D721Med (cell line): ENCODE data around the gene TMEM238L.

Experiments
- DNase-seq: peaks from one replicate; pipeline ENCODE4 v3.0.0; 2011; ENCODE audit warnings: low spot score; ENCODE audit not compliant: insufficient read length
- FAIRE-seq: peaks from 2 replicates; lab custom pipeline; 2011; peaks lifted over from hg19 to GRCh38; lab: Jason Lieb, UNC
- CTCF ChIP-seq: IDR thresholded peaks from 2 replicates; pipeline ENCODE4 v1.5.1; 2012; ENCODE audit warnings: mild to moderate bottlenecking, control low read depth; ENCODE audit not compliant: insufficient read depth; ENCODE audit errors: missing control alignments

Gene TMEM238L

GRCh38 chr17:10797476-10798328, 6.2 kb downstream of the TMEM238L start:
- no peak for TF ChIP-seq CTCF
- DNase-seq (no peak), FAIRE-seq (no peak)

GRCh38 chr17:10793816-10794215, 10.1 kb downstream of the TMEM238L start:
- DNase-seq, result no peak
- no peak for FAIRE-seq
- TF ChIP-seq CTCF, result no peak

- no peak for DNase-seq
- FAIRE-seq, result no peak
- TF ChIP-seq CTCF, result no peak
Measured at GRCh38 chr17:10793256-10793655, 10.6 kb downstream of the TMEM238L start.

GRCh38 chr17:10792151-10792550, 11.7 kb downstream of the TMEM238L start:
- DNase-seq, result no peak
- no peak for TF ChIP-seq CTCF
- no peak for FAIRE-seq

- DNase-seq (no peak), FAIRE-seq (no peak)
- no peak for TF ChIP-seq CTCF
Measured at GRCh38 chr17:10790491-10791401, 13.2 kb downstream of the TMEM238L start.

GRCh38 chr17:10789694-10790271, 14.1 kb downstream of the TMEM238L start:
- no peak for FAIRE-seq

More at GRCh38 chr17:10789694-10790271, 14.1 kb downstream of the TMEM238L start:
- TF ChIP-seq CTCF, result no peak
- no peak for DNase-seq
